ENCODE data around the gene ZNF507.

ZNF507 gene

DNA sequence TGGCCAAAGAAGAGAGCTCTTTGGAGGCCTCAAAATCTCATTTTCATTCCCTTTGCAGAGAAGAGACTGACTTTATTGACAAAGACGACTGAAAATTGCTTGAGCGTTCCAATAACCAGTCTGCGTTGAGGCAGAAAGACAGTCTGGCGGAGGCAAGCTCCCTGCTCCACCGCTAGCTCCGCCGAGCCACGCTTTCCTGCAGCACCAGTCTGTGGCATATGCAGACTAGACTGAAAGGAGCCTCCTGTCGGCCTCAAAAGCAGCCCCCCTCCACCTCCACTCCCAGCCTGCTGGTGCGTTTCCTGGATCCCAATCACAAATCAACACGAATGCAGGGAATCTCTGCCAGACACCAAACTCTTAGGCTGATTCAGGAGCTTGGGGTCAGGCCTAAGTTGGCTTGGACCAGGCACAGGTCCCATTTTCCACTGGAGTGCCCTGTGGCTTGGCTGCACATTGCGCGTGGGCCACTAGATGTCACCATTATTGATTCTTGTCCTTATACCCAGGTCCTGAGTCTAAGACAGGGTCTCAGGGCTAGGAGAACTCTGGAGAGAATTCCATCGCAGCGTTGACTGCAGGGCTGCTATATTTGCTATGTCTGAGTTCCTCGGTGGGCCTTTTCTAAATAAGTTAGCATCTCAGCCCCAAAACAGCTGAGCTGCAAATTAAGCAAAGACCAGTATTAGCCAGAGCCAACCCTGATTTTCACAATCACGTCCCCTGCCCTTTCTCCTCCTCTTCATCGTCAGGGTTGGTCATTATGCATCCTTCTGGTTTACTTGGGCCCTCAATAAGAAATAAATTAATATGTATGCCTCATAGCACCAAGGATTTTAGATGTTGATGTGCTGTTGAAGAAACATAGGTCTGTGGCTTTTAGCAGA lies 5.2 kb upstream of the ZNF507 start:
- DNase-seq = peak; percentile 60

DNA sequence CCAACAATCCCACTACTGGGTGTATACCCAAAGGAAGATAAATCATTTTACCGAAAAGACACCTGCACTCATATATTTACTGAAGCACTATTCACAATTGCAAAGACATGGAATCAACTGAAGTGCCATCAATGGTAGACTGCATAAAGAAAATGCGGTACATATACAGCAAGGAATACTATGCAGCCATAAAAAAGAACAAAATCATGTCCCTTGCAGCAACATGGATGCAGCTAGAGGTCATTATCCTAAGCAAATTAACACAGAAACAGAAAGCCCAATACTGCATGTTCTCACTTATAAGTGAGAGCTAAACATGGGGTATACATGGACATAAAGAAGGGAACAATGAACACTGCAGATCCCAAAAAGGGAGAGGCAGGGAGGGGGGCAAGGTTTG lies 2.7 kb upstream of the ZNF507 start:
- DNase-seq = no peak

DNA sequence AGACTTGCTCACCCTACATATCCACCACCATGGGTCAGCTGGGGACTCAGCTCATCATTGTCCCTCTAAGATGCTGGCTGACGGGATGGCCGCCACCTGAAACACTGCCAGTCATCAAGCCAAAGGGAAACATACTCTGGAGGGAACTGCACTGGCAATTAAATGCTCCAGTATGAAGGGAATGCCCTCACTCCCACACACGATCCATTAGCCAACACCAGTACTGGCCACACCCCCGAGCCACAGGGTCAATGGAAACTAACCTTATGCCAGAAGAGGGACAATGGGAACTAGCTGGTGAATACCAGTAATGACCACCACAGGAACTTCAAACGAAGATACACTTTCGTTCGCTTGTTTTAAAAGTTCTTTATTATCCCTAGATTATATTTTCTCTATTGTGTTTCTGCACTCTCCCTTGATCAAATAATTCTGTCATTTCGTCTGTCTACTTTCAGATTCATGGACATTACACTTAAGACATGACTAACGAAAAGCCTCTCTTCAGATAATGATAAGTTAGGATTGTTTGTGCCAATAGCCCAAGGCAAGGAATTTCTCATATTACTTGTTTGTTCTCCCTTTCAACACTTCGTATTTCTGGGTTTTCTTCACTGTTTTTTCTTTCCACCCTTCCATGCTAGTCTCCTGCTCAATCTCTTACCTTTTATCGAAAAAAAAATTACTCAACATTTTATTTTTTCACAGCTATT lies 1.7 kb upstream of the ZNF507 start:
- no peak for DNase-seq

DNA sequence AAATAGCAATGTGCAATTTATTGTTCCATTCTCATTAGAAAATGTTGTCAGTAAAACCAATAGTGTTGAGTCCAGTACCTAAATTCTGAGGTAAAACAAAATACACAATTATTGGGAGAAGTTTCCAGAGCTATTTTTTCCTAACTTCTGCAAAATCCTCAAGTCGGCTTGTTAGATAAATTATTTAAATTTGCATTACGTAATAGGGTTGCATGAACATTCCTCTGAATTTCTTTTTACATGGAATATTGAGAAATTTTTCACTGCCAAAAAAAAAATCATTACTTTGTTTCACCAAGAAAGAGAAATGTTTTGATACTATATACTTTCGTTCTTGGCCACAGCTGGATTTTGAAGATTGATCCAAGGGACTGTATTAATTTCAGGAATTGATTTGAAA lies 1.5 kb downstream of the ZNF507 start:
- no peak for DNase-seq

DNA sequence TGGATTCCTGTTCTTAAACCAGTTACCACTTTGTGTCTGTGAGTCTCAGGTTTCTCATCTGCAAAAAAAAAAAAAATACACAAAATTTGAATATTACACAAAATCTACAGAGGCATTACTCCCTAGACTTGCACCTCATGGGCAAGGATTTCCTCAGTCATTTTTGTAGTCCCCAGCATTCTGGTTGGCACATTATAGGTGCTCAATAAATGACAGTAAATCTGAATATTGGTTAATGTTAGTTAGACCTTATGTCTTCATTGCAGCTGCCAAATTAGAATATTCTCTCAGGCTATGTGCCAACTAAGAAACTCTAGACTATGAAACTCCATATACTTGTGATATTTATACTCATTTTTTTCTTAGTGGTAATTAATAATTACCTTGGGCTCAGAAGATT lies 2.2 kb downstream of the ZNF507 start:
- no peak for DNase-seq

DNA sequence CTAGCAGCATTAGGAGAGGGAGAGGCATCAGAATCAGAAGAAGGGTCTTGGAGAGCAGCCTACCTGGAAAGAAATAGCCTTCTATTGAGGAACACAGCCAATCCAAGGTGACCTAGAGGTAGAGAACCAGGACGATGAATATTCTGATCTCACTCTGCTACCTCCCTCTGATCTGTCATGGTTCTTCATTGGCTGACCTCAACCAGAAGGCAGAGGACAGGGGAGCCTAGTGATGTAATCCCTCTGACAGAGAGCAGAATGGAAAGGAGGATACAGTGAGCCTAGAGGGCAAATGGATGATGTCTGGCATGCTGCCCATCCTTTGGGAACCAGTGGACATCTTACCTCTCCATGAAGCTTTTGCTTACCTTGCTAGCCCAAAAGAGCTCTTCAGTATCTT lies 3.6 kb downstream of the ZNF507 start:
- DNase-seq = no peak

DNA sequence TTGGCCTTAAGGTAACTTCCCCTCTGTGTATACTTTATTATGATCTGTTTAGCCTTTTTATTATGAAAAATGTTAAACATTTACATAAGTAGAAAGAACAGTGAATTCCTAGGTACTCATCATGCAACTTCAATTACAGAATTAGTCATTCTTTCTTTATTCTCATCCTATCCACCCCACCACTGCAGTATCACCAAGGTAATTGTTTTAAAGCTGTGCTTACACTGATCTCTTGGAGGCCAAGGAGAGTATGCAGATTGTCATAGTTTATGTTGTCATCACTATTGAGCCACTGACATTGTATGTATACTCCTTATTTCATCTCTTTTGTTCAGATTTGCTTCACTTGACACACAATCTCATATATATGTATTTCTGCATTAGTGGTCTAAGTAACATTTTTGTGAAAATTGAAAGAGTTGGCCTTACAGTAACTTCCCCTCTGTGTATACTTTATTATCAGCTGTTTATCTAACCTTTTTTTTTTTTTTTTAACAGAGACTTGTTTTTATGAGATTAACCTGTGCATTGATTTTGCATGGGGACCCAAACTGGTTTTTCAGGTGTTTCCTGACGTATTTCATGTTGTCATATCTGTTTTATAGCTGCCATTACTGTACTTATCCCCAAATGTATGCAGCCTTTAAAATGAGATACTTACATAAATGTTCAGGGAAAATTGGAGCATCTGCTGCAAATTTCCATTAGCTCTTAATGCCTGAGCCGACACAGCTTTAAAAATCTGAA lies 4.5 kb downstream of the ZNF507 start:
- no peak for DNase-seq

DNA sequence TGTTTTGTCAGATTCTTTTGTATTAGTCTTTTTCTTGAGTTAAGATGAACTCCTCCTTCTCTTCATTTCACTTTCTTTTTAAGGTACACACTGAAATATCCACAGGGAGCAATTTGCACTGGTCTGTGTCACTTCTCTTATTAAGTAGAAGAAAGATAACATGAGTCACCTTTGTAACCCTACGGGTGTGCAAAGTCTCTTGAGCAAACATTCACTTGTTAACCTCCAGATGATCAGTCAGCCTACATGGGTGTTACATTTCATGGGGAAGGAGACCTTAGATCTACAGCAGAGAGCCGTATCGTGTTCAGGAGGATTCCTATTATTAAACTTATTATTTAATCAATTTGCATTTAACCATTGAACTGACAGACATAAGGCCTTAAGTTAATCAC lies 5.1 kb downstream of the ZNF507 start:
- no peak for DNase-seq

DNA sequence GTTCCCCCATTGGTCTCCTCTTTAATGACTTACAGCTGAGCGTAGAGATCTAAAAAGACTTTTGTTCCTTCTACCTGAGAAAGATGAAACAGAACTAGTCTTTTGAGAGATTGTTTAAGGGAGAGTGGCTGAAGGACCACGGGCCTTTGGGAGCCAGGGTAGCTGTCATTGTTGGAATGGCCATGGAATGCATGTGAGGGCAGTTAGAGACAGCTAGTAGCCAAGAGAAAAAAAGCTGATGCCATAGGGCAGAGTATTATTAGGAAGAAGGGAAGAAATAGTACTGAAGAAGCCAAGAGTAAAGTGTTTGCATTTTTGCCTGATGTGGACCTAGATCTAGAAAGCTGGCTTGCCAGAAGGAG lies 5.6 kb downstream of the ZNF507 start:
- no peak for DNase-seq

DNA sequence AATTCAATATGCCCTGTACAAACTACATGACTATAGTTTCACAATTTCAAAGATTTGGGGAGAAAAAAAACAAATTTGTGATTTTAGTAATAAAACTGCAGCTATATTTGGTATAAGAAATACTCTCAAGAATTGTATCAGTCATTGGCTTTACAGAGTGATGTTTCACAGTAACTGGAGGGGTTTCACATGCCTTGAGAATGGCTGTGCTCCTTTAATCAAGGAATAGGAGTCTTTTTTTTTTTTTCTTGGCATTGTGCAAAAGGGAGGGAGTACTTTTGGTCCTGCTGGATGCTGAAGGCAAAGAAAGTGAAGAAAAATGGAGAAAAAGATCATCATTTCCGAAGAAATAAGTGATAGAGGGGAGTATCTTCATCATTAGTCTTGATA lies 6.8 kb downstream of the ZNF507 start:
- DNase-seq = no peak

DNA sequence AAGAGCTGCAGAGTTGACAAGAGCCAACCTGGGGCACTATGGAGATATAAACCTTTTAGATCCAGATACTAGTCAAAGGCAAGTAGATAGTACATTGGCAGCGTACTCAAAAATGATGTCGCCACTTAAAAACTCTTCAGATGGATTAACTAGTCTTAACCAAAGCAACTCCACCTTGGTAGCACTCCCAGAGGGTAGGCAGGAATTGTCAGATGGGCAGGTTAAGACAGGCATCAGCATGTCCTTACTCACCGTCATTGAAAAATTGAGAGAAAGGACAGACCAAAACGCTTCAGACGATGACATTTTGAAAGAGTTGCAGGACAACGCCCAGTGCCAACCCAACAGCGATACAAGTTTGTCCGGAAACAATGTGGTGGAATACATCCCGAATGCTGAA lies 8.9 kb downstream of the ZNF507 start:
- no peak for DNase-seq

DNA sequence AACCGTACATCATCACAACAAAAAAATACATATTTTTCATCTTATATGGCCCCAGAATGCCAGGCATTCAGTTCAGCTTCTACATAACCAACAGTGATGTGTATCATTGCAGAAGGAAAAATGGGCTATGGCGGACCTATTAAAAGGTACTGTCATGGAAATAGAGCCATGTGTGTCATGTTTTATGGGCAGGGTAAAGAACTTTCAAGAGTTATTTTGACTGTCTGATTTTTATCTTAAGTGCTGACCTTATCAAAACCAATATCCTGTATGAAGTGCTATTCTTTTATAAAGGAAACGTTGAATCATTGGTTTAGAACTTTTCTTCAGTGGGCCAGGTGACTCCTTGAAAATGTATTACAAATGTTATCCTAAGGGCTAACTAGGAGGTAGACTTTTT lies 9.9 kb downstream of the ZNF507 start:
- DNase-seq = no peak

DNA sequence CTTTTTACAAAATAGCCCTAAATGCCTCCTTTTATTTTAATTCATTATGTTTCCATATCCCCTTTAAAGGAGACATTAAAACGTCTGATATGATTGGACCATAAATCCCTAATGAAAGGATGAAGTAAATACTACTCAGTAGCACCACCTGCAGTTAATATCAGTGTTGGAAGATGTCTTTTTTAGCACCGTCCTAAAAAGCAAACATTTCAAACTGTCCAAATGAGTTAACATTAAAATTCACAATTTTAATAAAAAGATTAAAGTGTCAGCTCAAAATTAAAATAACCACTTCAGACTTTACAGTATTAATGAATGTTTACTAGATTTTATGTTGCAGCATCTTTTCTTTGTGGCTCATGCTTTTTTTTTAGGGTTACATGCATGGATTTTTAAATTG lies 12.3 kb downstream of the ZNF507 start:
- no peak for DNase-seq

DNA sequence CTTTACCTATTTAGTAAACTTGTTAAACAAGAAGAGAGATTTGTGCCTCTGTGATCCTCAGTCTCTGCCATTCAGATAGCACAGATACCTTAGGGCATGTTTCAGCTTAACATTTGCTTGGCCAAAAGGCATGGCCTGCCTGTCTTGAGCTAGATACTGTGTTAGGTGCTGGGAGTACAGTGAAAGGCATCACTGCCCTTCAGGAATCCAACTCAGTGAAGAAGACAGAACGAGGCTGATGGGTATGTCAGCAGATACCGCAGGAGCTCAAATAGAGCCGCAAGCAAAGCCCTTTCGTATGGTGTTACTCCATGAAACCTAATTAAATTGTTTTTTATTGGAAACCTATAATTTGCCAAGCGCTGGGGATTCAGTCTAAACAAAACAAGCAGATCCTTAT lies 12.9 kb downstream of the ZNF507 start:
- DNase-seq = no peak

DNA sequence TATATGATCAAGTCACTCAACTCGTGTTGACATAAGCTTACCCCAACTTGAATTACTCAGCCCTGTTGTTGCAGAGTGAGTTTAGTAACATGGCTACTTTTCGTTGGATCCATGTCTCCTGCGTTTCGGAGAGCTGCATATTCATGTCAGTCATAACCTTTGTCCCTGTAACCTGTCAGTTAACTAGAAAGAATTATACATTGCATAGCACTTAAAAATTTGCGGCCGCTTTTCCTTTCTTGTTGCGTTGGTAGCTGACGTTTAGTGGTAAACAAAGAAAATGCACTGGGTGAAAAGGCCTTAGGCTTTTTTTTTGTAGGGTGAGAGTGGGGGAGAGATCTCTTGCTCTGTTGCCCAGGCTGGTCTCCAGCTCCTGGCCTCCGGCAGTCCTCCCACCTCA lies 14.2 kb downstream of the ZNF507 start:
- no peak for DNase-seq

DNA sequence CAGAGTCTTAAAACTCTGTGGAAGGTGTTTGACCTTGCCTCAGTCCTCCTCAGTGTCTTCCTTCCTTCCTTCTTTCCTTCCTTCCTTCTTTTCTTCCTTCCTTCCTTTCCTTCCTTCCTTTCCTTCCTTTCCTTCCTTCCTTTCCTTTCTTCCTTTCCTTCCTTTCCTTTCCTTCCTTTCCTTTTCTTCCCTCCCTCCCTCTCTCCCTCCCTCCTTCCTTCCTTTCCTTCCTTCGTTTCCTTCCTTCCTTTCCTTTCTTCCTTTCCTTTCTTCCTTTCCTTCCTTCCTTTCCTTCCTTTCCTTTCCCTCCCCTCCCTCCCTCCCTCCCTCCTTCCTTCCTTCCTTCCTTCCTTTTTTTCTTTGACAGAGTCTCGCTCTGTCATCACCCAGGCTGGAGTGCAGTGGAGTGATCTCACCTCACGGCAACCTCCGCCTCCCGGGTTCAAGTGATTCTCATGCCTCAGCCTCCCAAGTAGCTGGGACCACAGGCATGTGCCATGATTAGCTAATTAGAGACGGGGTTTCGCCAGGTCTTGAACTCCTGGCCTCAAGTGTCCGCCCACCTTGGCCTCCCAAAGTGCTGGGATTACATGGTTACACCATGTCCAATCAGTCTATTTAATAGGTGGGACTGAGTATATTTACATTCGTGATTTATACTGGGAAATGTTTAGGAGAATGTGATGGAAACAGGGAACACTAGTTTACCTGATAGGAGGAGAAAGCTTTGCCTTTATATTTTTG lies 16.3 kb downstream of the ZNF507 start:
- no peak for DNase-seq

DNA sequence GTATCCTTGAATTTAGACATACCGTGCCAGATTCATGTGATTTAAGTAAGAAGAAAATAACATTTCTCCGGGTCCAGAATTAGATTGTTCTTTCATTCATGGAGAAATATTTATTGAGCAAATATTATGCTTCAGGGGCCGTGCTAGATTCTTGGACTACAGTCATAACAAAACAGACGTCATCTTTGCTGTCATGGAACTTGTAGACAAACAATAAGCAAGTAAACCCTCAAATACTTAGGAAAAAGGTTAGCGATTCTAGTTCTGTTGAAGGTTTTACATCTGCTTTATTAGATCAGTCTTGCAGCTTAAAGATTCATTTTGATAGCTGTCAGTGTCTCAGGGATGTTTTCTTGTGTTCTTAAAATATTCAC lies 16.9 kb downstream of the ZNF507 start:
- no peak for DNase-seq

DNA sequence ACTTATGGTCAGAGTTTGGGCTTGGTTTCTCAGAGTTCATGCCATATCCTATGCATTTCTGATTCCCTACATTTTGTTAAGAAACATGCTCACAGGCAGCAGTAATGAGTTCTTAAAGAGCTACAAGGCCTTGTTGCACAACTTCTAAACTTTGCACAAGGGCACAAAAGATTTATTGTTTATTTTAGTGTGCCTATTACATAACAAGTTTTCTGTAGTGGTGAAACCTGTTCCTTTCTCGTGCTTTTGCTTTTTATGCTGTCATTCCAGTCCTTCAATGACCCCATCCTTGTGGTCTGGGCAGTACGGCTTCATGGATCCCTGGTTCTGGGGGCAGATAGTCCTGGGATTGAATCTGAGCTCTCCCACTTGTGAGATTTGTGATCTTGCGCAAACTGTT lies 17.8 kb downstream of the ZNF507 start:
- DNase-seq = no peak

DNA sequence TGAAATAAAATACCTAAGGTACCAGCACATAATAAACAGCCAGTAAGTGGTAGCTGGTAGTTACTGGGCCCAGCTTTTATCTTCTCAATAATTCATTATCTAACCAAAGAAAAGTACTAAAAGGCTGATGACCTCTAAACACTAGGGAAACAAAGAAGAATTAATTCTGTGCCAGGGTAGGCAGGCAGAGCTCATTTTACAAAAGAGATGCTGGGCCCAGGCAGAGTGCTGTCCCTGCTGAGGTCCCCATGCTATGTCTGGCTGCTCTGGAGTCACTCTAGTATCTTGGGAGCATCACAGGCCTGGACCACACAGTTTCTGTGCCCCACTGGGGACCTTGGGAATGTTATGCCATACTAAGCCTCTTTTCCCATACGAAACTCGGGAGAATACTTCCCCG lies 18.2 kb downstream of the ZNF507 start:
- DNase-seq = no peak

DNA sequence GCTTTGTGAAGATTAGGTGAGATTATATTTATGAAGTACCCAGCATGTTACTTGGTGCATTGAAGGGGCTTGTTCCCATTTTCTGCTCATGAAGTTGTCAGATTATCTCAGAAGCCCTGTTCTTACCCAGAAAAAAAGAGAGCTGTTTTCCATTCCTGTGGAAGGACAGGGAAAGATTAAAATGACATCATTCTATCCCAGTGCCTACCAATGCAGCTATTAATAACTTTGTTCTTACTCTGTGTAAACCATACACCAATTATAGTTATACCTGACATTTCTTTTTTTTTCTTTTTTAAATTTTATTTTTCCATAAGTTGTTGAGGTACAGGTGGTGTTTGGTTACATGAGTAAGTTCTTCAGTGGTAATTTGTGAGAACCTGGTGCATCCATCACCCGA lies 18.6 kb downstream of the ZNF507 start:
- no peak for DNase-seq

DNA sequence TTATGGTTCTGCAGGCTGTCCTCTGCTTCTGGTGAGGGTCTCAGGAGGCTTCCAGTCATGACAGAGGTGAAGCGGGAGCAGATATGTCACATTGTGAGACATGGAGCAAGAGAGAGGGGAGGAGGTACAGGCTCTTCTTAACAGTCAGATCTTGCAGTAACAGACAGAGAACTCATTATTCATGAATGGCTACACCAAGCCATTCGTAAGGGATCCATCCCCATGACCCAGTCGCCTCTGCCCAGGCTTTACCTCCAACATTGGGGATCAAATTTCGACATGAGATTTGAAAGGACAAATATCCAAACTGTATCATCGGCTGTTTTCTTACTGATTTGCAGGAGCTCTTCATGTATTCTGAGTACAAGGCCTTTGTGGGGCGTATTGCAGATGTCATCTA lies 21.7 kb downstream of the ZNF507 start:
- no peak for DNase-seq

DNA sequence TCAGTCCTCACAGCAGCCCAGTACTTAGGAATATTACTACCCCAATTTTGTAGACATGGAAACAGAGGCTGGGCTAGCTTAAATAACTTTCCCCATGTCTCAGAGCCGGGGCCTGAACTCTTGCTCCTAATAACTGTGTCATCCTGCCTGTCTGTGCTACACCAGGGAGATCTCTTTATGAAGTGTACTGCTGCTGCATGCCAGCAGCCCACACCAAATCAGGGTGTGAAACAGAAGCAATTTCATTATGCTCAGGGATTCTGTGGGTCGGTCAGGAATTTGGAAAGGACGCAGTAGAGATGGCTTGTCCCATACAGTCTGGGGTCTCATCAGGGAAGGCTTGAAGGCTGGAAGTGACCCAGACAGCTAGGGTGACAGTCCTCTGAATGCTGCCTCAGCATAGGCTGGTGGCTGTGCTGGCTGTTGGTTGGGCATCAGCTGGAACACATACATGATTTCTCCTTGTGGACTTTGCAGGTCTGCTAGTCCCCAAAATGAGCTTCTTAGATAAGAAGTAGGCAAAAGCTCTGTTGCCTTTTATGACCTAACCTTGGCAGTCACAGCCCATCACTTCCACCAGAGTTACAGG lies 22.6 kb downstream of the ZNF507 start:
- DNase-seq = no peak

DNA sequence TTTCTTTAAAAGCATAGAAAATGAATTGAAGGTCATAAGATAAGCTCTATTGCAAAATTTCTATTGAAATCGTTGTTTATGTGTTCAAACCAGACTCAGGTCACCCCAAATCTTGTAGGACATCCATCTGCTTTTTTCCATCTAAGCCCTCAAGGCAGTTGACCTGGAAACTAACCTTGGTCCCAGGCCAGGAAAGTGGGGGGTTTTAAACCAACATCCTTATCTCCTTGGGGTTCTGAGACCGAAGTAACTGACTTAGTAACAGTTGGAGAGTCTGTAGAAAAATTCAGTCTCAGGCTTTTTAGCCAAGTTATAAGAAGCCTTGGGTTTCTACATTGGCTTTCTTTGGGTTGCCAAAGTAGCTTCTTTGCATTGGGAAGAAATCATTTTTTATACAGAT lies 23.4 kb downstream of the ZNF507 start:
- no peak for DNase-seq
